NCI-H1694 treated with DMSO at 0.1 percent for 48 hours (cell line): ENCODE measurements around the gene APCDD1.
A peak's percentile ranks its signal among the peaks of the same experiment; 100 is the strongest.

Source experiments
- DNase-seq: peaks from one replicate; lab custom pipeline; 2025; lab: John Stamatoyannopoulos, UW

Gene APCDD1

DNA sequence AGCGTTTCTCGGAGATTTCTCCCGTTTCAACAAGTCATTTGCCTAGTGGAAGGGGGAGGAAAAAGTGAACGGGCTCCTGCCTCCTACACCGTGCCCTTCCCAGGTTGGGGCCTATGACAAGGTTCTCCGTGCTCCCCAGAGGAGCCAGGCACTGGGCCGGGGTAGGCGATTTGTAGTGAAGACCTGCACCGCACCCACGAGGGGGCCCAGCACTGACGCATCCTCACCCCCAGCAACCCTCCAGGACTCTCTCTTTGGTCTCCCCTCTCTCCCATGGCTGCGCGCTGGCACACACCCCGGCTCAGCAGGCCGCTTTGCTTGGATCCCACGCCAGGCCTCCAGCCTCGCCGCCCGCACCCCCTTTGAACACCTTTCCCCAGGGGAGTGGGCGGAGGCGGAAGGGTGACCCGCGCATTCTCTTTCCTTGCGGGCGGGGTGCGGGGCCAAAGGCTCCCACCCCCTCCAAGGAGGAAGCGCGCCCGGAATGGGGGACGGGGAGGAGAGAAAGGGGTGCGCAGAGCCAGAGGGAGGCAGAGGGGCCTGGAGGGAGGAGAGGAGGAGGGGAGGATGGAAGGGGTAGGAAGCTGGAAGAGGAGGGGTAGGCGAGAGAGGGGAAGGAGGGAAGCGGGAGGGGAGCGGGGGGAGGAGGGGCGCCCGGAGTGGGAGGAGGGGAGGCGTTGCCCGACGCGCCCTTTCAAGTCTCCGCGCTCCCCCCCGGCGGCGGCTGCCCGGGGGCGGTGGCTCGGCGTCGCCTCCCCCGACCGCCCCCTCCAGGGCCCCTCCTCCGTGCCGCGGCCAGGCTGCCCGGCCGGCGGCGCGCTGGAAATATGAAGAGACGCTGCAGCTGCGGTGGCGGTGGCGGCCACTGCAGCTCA is at the start of gene APCDD1:
Gene APCDD1, plus strand, starts transcription at position 830 of the 875 bp plus-strand sequence. CDS start 347 bp downstream, outside the sequence.
- peak; percentile 15 for DNase-seq

DNA sequence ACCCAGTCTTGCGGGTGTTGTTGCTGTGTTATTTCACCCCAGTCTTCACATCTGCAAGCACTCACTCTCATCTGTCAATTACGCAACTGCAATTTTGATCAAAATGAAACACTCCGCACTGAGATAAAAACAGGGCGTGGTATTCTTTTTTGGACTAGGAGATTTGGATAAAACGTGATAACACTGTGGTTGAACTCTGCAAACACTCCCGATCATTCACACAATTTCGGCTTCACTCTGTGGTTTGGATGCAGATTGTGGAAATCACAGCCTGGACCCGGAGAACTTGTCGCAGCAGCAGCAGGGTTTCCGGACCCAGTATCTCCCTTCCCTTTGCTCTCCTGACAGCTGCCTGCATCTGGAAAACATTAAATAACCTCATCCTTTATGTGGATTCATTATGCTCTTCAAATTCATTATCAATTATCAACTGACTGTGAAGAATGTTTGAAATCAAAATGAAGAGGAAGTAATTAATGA is 49.4 kb upstream of the APCDD1 start:
- DNase-seq = no peak

DNA sequence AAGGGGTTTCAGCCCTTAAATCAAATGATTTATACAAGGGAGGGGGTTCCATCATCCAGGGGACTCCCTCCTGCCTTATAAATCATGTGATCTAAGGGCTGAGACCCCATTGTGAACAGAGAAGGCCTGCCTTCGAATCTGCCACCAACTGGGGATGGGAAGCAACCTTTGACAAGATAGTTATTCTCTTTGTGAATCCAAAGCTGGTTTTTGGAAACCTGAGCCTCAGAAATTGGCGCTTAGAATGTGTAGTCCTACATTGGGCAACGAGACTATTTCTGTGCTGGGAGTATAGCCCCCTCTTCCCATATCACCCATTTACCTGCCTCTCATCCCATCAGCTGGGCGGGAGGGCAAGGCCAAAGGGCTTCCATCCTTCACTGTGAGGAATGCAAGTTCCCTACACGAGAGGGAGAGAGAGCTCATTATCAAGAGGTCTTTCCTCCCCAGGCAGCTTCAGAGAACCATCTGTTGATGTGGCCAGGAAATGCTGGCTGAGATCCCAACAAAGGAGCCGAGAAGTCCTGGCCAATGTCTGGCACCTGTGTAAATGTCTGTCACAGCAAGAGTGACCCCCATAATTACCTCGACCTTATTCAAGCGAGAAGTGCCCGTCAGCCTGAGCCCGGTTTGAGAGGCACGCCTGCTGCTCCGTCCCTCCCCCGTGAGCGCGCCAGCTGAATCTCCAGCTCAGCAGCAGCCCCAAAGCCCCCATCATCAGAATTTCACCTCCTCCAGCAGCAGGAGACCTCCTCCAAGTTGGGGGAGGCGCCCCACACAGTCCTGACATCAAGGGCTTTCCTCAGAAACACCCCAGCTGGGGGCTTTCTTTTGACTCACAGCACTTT is 48.4 kb upstream of the APCDD1 start:
- peak; percentile 5 for DNase-seq

DNA sequence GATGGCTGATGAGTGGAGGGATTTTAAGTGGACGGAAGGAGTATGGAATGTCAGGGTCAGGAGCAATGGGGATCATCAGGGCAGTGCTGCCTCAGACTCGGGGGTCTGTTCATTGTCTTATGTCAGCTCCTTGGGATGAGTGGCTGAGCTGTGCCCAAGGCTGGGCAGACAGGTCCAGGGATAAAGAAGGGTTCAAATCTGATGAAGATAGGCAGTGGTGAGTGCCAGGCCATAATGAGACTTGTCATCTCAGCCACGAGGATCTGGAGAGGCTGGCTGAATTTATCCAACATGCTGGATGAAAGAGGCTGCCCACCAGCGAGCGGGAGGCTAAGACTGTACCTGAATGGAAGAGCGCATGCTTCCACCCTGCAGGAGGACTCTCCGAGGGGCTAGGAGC is 46.3 kb upstream of the APCDD1 start:
- no peak for DNase-seq

DNA sequence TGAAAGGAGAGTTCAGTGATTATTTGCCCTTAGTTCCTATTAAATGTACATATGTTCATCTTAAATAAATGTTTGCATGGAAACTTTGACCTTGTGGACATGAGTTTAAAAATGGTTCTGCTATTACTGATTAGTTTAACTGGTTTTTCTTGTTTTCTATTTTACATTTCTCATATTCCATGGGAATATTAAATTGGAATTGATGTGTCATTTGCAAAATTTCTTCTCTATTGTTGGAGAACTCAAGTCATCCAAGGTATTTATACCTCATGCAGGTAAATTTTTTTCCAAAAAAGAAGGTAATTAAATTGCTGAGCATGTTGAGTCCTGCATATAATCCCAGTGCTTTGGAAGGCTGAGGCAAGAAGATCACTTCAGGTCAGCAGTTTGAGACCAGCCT is 45.4 kb upstream of the APCDD1 start:
- no peak for DNase-seq

DNA sequence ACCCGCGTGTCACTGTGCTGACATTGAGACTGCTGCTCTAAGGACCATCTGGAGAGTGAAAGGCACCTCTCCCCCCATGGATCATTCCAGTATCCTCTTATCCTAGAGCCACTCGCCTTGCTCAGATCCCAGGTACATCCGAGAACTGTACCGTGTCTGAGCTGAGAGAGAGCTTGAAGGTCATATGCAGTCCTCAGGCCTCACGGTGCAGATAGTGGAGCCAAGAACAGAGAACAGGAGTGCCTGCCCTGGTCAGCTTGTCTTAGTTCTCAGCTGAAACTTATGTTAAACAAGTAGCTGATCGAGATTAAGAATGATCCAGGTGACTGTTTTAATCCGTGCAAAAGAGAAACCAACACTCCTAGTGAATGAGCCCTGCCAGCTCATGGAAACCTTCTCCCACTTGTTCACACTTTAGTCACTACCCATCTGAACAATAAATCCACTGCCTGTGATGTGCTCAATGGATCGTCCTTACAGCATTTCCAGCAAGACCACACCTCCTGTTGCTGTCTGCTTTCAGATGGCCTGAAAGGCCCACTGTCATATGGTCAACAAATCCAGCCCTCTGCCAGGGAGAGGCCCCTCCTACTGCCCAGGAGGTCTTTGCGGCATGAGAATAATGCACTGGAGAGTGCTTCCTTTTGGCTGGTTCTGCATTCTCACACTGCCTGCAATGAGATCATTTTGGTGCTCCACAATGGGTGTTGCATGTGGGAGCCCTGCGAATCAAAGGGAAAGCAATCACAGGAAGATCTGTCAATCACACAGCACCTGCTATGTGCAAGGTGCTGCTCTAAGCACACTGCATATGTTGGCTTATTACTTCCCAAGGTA is 43.7 kb upstream of the APCDD1 start:
- no peak for DNase-seq

DNA sequence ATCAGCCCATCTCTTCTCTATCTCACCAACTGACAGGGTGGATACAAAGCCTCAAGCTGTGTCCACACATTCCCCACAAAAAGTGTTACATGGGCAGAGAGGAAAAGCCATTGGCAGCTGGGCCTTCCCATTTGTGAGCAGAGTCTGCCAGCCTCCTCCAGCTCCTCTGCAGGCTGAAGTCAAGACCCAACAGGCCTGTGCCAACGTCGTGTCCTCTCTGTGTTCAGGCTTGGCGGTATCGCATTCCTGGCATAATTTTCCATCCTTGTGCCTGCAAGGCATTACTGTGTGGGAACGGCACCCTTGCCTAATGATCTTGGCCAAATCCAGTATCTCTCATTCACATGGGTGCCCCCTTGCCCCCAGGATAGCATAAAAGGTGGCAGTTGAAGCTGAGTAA is 41.5 kb upstream of the APCDD1 start:
- no peak for DNase-seq

DNA sequence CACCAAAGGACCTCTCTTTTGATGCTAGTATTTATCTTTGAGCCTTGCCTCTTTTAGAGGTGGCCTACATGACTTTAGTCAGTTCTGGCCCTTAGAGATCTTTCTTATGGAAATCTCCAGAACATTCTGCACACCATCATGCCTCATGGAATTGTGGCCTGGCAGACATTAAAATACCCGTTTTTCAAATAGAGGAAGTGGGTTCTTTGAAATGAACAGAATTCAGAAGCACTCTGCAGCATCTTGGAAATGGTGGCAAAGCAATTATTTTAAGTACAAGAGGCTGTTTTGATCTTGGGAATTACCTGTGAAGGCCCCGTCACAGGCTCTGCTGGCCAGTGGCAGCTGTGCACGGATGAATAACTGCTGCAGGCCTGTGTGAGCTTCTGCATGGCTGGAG is 40.7 kb upstream of the APCDD1 start:
- no peak for DNase-seq

DNA sequence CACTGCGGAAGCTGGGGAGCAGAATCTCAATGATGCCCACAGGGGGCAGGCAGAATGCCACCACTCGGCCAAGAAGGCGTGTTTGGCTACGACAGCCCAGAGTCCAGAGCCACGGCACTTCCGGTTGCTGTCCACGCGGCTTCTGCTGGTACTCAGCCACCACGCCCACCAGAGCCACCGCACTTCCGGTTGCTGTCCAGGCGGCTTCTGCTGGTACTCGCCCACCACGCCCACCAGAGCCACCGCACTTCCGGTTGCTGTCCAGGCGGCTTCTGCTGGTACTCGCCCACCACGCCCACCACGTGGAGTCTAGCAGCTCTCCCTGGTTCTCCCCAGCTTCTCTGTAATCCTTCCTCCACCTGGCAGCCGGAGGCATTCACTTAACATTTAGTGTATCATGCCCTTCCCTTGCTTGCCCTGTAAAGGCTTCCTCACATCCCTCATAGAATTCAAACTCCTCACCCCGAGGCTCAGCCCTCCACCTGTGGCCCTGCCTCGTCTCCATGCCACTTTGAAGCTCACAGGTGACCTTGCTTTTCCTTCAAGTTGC is 40.1 kb upstream of the APCDD1 start:
- DNase-seq = no peak

DNA sequence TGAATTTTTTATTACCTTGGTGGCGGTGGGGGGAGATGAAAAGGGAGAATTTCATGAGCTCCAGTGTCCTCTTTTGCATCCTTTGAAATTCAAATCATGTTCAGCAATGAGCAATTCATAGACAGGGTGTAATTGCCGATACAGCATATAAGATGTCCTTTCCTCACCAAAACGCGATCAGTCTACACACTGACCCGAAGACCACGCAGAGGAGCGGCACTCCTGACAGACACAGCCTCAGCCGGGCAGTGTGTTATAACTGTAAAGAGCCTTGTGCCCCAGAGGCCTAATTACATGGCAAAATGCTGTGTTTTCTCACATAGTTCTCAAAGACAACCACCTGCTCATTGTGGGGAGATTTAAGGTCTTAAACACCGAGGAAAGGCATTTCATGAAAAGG is 38.4 kb upstream of the APCDD1 start:
- no peak for DNase-seq

DNA sequence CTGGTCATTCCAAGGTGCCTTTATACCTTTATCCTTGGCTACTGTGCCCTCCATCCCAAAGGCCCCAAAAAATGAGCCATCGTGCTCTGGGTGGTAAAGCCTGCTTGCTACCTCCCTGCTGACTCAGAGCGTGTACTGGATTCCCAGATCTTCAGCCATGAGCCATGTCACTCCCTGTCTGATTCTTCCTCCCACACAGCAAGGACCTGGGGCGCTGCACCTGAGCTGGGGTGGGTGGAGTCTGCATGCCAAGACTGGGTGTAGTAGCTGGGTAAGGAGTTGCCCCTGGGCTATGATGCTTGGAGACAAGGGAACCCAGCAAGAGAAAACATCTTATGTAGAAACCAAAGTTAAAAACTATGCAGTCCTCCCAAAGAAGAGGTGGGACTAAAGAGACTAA is 37.2 kb upstream of the APCDD1 start:
- DNase-seq = no peak

DNA sequence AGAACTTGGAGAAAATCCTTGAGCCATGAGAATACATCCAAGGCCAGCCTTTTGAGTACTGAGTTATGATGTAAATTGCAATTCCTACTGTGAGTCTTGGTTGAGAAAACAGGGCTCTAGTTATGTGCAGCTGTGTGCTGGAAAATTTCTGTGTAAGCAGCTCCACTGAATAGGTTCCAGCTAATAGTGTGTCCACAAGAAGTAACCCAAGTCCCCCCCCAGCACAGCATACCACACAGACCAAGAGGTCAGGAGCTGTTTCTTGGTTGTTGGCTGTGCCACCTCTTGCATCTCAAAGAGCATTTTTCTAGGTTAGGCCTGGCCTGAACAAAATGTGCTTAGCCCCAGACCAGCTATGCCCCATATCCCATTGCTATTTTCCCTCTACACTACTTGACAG is 36.8 kb upstream of the APCDD1 start:
- no peak for DNase-seq

DNA sequence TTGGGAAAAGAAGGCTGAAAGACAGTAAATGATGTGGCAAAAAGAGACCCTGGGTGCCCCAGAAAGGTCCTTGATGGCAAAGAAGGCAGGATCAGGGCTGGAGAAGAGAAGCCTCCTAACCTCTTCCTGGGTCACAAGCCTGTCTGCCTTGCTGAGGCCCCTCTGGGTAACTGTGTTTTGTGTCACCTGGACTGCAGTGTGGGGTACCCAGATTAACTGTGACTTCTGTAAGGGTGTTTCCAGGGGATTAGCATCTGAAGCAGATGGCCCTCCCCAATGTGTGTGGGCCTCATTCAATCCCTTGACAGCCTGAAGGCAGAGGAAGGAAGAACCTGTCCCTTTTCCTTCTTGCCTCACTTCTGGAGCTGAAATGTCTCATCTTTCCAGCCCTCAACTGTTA is 35.6 kb upstream of the APCDD1 start:
- no peak for DNase-seq

DNA sequence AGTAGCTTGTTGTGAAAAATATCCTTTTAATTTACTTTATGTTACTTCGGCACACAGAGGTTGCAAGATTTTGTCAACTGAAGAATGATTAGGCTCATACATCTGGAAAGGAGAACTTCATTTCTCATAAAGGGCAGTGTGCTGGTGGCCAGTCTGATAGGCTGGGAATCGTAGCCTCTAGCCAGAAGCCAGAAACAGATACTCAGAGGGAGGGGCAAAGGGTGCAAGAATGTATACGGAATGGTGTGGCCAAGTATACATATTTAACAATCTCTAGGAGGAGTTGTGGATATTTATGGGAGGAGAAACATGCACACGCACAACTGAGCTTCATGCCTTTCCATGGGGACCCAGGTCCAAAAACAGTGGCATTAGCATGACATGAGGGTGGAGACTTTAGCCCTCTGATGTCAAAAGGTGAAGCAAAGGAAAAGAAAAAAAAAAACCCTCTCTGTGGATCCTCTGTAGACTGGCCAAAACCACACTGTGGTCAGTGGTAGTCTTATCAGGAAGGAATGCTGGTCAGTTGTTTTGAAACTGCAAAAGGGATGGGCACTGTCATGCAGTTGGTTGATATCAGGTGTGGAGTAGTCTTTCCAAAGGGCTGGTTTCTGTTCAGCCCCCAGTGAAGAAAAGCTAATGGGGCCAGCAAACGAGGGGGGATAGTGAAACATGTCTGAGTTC is 34.9 kb upstream of the APCDD1 start:
- no peak for DNase-seq

DNA sequence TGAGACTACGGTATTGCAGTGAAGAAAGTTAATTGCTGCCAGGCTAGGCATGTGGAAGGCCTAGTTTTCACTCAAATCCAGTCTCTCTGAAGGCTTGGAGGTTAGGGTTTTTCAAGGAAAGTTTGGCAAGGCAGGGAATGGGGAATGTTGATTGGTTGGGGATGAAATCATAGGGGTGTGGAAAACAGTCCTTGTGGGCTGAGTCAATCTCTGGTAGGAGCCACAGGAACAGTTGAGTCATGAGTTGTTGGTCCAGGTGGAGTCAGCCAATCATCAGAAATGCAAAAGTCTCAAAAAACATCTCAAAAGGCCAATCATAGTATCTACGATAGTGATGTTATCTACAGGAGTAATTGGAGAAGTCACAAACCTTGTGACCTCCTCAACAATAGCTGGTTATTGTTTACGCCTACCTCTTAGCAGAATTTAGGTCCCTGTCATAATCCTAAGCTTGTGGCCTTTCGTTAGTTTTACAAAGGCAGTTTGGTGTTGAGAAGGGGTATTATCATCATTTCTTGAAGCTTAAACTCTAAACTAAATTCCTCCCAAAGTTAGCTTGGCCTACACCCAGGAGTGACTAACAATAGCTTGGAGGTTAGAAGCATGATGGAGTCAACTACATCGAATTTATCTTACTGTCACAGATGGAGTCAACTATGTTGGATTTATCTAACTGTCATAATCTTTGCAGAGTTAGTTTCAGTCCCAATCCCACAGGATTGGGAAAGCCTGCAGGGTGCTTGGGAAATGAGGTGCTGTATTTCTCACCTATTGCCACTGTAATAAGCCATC is 33.7 kb upstream of the APCDD1 start:
- DNase-seq = peak; percentile 28

DNA sequence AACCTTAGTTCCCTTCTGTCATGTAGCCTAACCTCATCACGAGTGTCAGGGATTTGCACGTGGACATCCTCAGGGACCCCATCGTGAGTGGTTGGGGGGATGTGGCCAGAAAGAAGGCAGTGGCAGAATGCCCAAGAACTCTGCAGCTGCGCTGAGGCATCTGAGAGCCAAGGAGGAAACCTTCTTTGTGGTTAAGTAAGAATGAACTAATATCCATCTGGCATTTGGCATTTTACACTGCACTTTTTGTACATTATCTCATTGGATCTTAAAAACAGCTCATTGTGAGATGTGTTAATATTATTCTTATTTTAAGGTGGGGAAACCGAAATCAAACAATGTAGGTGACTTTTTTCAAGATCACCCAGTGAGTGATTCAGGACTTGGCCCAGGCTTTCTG is 32.6 kb upstream of the APCDD1 start:
- no peak for DNase-seq

DNA sequence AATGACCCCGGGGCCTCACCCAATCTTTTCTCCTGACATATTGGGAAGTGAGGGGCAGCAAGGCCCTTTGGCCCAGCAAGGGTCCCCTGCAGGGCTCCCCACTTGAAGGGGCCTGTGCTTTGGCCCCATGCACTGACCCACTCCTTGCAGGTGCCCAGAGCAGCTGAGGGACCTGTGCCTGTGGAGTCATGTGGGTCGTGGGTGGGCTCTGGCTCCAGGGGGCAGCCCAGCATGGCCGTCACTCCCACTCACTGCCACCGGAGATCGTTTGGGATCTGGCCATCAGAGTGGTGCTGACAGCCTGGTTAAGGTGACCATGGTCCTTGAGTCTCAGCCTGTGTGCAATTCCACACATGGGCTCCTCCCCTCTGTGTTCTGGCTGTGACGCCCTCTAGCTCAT is 31.7 kb upstream of the APCDD1 start:
- no peak for DNase-seq

DNA sequence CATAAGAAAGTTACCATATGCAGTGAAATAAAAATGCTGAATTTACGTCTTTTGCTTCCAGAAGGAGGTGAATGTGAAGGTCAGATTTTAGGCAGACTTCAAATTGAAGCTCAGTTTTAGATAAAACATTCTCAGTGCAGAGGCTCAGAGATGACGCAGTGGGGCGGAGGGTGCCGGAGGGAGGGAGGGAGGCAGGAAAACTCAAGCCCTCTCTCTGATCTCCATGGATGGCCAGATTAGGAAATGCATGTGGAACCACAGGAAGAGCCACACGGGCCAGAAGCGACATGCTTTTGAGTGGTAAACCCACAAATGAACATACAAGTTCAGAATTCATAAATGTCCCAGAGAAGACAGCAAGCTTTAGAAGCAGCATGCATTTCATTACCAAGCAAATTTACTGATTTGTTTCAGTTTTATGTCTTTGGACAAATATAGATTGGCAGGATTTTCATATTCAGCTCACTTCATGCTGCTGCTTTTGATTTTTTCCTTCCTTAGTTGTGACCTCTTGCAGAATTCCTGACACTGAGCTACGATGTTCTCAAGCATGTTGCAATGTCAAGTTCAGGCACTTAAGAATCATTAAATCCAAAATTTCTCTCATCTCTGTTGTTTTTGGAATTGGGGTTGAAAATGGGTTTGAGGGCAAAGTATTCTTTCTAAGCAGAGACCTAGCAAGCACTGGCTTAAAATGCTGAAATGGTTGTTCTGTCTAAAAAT is 29.7 kb upstream of the APCDD1 start:
- no peak for DNase-seq

DNA sequence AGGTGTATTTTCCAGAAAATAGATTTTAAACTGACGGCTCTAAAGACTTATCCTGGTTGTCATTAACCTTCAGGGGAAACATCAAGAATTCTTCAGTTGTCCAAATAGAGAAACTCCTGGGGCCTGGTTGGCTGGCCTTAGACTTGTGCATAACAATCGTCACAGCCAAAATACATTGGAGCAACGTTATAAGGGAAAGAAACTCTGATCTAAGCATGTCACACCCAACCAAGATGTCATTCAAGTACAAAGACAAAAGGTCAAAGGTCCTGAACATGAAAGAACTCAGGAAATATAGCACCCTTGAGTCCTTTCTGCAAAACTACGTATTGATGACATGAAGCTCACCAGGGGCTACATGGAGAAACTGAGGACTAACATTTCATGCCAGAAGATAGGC is 23.8 kb upstream of the APCDD1 start:
- DNase-seq = no peak

DNA sequence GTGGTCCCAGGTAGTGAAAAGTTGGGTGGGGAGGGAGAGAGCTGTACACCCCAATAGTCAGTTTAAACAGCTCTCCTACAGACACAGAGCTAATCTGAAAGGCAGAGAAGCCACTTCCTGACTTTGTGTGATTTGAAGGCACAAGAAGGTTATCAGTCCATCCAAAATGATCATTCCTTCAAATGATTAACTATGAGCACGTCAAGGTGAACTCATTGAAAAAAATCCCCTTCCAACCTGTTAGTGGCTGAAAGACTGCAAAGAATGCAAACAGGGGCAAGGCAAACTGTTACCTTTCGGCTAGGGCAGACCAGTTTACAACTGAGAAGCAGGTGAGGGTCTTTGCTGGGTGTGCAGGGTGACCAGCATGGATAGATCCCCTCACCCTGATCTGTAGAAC is 22.8 kb upstream of the APCDD1 start:
- DNase-seq = no peak
